HG03175 (cell line): ENCODE measurements around the gene LINGO4.

Source experiments
- ATAC-seq: cut with Tn5 transposase; IDR thresholded peaks from one replicate; pipeline ENCODE4 v1.9.1; 2021; ENCODE audit warnings: mild to moderate bottlenecking, moderate library complexity; ENCODE audit not compliant: unreplicated experiment

LINGO4 gene

GRCh38 chr1:151814426-151814825 lies 9.2 kb upstream of the LINGO4 start:
- no peak for ATAC-seq

- no peak for ATAC-seq
Measured at GRCh38 chr1:151813271-151813977, 8.2 kb upstream of the LINGO4 start.

- ATAC-seq: no peak
Measured at GRCh38 chr1:151811181-151811580, 6.0 kb upstream of the LINGO4 start.

GRCh38 chr1:151809985-151810556 lies 4.9 kb upstream of the LINGO4 start:
- no peak for ATAC-seq

- no peak for ATAC-seq
Measured at GRCh38 chr1:151809290-151809984, 4.2 kb upstream of the LINGO4 start.

- no peak for ATAC-seq
Measured at GRCh38 chr1:151807766-151808165, 2.5 kb upstream of the LINGO4 start.

GRCh38 chr1:151807131-151807530 lies 1.9 kb upstream of the LINGO4 start:
- no peak for ATAC-seq

- no peak for ATAC-seq
Measured at GRCh38 chr1:151806170-151806569, 951 bp upstream of the LINGO4 start.

- no peak for ATAC-seq
Measured at GRCh38 chr1:151803915-151804314, 1.3 kb downstream of the LINGO4 start.

- ATAC-seq: no peak
Measured at GRCh38 chr1:151803164-151803563, 2.1 kb downstream of the LINGO4 start.

- no peak for ATAC-seq
Measured at GRCh38 chr1:151802372-151802771, 2.8 kb downstream of the LINGO4 start.

GRCh38 chr1:151801846-151802245 lies 3.4 kb downstream of the LINGO4 start:
- no peak for ATAC-seq

GRCh38 chr1:151801310-151801820 lies 3.9 kb downstream of the LINGO4 start:
- ATAC-seq: no peak

GRCh38 chr1:151800830-151801229 lies 4.4 kb downstream of the LINGO4 start:
- ATAC-seq: no peak

- no peak for ATAC-seq
Measured at GRCh38 chr1:151799179-151800022, 5.8 kb downstream of the LINGO4 start.

- no peak for ATAC-seq
Measured at GRCh38 chr1:151798571-151798970, 6.6 kb downstream of the LINGO4 start.

- no peak for ATAC-seq
Measured at GRCh38 chr1:151790940-151791651, 14.1 kb downstream of the LINGO4 start.

- peak; percentile 98 for ATAC-seq
Measured at GRCh38 chr1:151790071-151790939, 14.9 kb downstream of the LINGO4 start, which contains the start of gene TDRKH. TDRKH (minus strand) TSS chr1:151790500; CDS start chr1:151783022, 7,478 bp downstream.

- ATAC-seq: no peak
Measured at GRCh38 chr1:151787689-151788088, 17.5 kb downstream of the LINGO4 start.
